Measurements from ENCODE around the gene RNF207.

RNF207 gene

DNA sequence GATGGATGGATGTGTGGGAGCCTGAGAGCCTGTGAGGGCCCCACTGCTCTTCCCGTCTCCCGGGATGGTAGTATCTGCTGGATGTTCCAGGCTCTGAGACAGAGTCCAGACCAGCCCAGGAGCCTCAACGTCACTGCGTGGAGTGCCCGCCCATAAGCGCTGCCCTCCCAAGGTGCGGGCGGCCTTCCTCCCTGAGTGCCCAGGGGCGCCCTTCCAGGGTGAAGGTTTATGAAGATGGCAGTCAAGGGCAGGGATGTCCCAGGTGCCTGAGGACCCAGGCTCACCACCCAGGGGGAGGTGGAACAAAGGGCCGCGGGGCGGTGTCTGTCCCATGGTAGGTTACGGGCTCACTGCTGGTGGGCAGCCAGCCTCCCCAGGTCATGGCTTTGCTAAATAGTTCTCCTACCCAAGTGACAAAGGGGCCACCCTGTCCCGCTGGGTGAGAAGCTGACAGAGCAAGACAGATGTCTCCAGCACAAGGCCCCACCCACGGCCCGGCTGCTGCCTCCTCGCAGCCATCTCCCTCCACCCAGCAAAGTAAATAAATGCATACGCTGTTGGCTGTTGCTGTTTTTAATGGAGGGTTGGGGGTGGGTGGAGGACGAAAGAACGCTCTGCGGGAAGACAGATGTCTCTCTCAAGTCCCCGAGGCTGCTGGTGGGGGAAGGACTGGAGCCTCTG is 63.9 kb downstream of the RNF207 start:
- DNase-seq (ENCODE audit: low read depth): no peak

DNA sequence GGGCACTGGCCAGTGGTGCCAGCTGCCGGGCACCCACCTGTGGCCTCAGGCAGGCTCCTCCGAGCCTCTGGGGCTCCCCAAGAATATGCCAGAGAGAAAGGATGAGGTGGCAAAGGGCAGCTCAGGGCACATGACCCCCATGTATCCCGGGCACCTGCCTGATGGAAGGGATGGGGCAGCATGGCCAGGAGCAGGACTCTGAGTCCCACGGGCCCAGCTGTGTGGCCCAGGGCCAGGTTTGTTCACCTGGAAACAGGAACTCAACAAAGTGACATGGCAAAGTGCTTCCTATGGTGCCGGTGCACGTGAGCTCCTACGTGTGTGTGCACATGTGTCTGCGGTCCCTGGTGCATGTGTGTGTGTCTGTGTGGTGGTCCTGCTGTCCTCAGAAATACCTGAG is 64.5 kb downstream of the RNF207 start:
- no peak for DNase-seq (ENCODE audit: low read depth)

Measured in HS-27A (cell line).